Panc1 (cell line): ENCODE results near the gene DIAPH1. TPM values are rescaled to one million over a fixed set of nuclear protein-coding genes. Genes with fewer than 3 reads are reported as not detected.

Experiments
- ATAC-seq: fragments of 200-7000 bp; cut with Tn5 transposase; 2 replicates; pipeline ENCODE4 v1.9.1; 2020; ENCODE audit warnings: mild to moderate bottlenecking, moderate library complexity
- BruUV-seq: library from RNA; stranded (reverse); fragments of 400-500 nt; replicated peaks from 2 replicates; lab custom pipeline; 2021; lab: Mats Ljungman, UMichigan
- CTCF ChIA-PET: fragments of 300-600 bp; sonication (Branson Sonifier 250); formaldehyde crosslinking; loops from one replicate; lab custom pipeline; 2022; ENCODE audit warnings: antibody characterized with exemption; lab: Charles Lee
- POLR2A ChIA-PET: fragments of 300-600 bp; sonication (Branson Sonifier 250); formaldehyde crosslinking; loops from one replicate; lab custom pipeline; 2022; ENCODE audit warnings: antibody characterized with exemption; lab: Charles Lee
- DNase-seq: peaks from one replicate; pipeline ENCODE4 v3.0.0-alpha.2; 2010; ENCODE audit warnings: low read depth, low spot score
- H3K27ac ChIP-seq: 2 replicates; pipeline ENCODE4 v1.5.1; 2011; ENCODE audit warnings: mild to moderate bottlenecking, low read length, inconsistent platforms
- H3K27me3 ChIP-seq: fragments of 200-500 bp; sonication (Bioruptor generic); 2 replicates; pipeline ENCODE4 v1.6.0; 2014; ENCODE audit warnings: low read length, inconsistent platforms; ENCODE audit not compliant: control insufficient read depth, insufficient read depth
- H3K36me3 ChIP-seq: fragments of 200-500 bp; sonication (Bioruptor generic); 2 replicates; pipeline ENCODE4 v1.5.1; 2014; ENCODE audit warnings: inconsistent platforms, mild to moderate bottlenecking, low read length, moderate library complexity; ENCODE audit not compliant: control insufficient read depth, insufficient read depth
- H3K4me1 ChIP-seq: 2 replicates; pipeline ENCODE4 v1.5.1; 2011; ENCODE audit warnings: inconsistent platforms, mild to moderate bottlenecking, low read length, moderate library complexity; ENCODE audit not compliant: control insufficient read depth, insufficient read depth
- H3K4me3 ChIP-seq, 2 experiments: 2 replicates each; pipeline ENCODE4 v1.5.1; 2011 to 2012; ENCODE audit warnings: low read depth in 2 of 2, low read length in 2 of 2, mild to moderate bottlenecking in 2 of 2, inconsistent platforms in 1 of 2, moderate library complexity in 1 of 2
- H3K9me3 ChIP-seq: fragments of 200-500 bp; sonication (Bioruptor generic); 2 replicates; pipeline ENCODE4 v1.5.1; 2014; ENCODE audit warnings: low read depth, mild to moderate bottlenecking, inconsistent platforms, low read length, moderate library complexity; ENCODE audit not compliant: control insufficient read depth, insufficient read depth
- CTCF ChIP-seq: fragments of 450-650 bp; IDR thresholded peaks from 2 replicates; pipeline ENCODE4 v1.5.1; 2017; ENCODE audit warnings: mild to moderate bottlenecking
- POLR2AphosphoS5 ChIP-seq: IDR thresholded peaks from 2 replicates; pipeline ENCODE4 v1.6.1; 2012; ENCODE audit warnings: mild to moderate bottlenecking, low read depth, low read length, moderate library complexity
- REST ChIP-seq, 2 experiments: IDR thresholded peaks; 2 replicates each; pipeline ENCODE4 v1.6.1; 2011 to 2012; ENCODE audit warnings: low read depth in 2 of 2, control low read depth in 1 of 2, low read length in 1 of 2, mild to moderate bottlenecking in 1 of 2, moderate library complexity in 1 of 2; ENCODE audit not compliant: insufficient read depth in 1 of 2
- SIN3A ChIP-seq: IDR thresholded peaks from 2 replicates; pipeline ENCODE4 v1.6.1; 2012; ENCODE audit warnings: low read depth, mild to moderate bottlenecking, low read length, moderate library complexity, borderline replicate concordance; ENCODE audit not compliant: insufficient read depth
- TCF7L2 ChIP-seq: IDR thresholded peaks from 2 replicates; pipeline ENCODE4 v1.6.1; 2011; ENCODE audit warnings: mild to moderate bottlenecking, low read depth, low read length, inconsistent platforms
- in situ Hi-C: cut with HindIII; loops from 2 replicates; pipeline ENCODE4 v1.10.0; 2016; ENCODE audit warnings: low sequenced_read_pairs, low pct_unique_long_range_greater_than_20kb
- intact Hi-C: fragments of 100-400 bp; cut with micrococcal nuclease; formaldehyde crosslinking; loops from one replicate; pipeline ENCODE4 v1.10.0; 2022; ENCODE audit not compliant: unreplicated experiment
- total RNA-seq: library from RNA; stranded (reverse); gene quantifications from one replicate; pipeline ENCODE4 v1.2.1, GENCODE V29; 2021; ENCODE audit not compliant: unreplicated experiment

DIAPH1 gene
- total RNA-seq, 1 experiment from 2014 or later: 155 TPM

- no TSS peak for BruUV-seq
- DNase-seq (no peak), ATAC-seq (no peak)
- no peaks in the 10 kb centered on the region for H3K27me3 ChIP-seq
- no peak overlapping the region for H3K4me3 ChIP-seq
- H3K9me3 ChIP-seq: no peaks in the 10 kb centered on the region; the same call in 1 of the 2 replicates
- POLR2A ChIA-PET: no interaction called here
- peaks cover 3% of the 10 kb centered on the region for H3K36me3 ChIP-seq
- TF ChIP-seq POLR2AphosphoS5 (no peak), CTCF (no peak), REST (IDR thresholded peaks at IDR 0.05; ENCODE audit: insufficient read depth in 1 of 2, low read depth in 2 of 2, low read length in 1 of 2) (no peak), TCF7L2 (no peak), SIN3A (no peak)
- H3K27ac ChIP-seq: no peak overlapping the region
- intact Hi-C loops (no loop called here), in situ Hi-C loops (no loop called here)
- CTCF ChIA-PET: interaction anchor here (1.1 kb wide), 1 partner anchor 41 kb away, joined by 3 read pairs; no protein-coding TSS in a partner anchor
- peaks cover 43% of the 10 kb centered on the region for H3K4me1 ChIP-seq
Measured at GRCh38 chr5:141516672-141517025, 102.2 kb downstream of the DIAPH1 start.

- no TSS peak for BruUV-seq
- TF ChIP-seq REST (IDR thresholded peaks at IDR 0.05; ENCODE audit: insufficient read depth in 1 of 2, low read depth in 2 of 2, low read length in 1 of 2) (no peak), CTCF (no peak)
- ATAC-seq (no peak), DNase-seq (no peak)
- Histone ChIP-seq H3K9me3 (no peaks in the 10 kb centered on the region; the same call in 1 of the 2 replicates), H3K4me1 (peaks cover 38% of the 10 kb centered on the region), H3K4me3 (no peak overlapping the region), H3K27me3 (no peaks in the 10 kb centered on the region), H3K36me3 (peaks cover 3% of the 10 kb centered on the region), H3K27ac (no peak overlapping the region; the same call in 1 of the 2 replicates)
- CTCF ChIA-PET: interaction anchor here (1.1 kb wide), 2 partner anchors 41 to 98 kb away, joined by 3 to 4 read pairs; partner anchors contain the start of gene PCDHGB7
- in situ Hi-C loops (no loop called here), intact Hi-C loops (no loop called here)
- POLR2A ChIA-PET: no interaction called here
Measured at GRCh38 chr5:141515946-141516671, 102.7 kb downstream of the DIAPH1 start.
